GM10847 (cell line): Measurements from ENCODE around the gene EIF3K.

Experiments used
- POLR2A ChIP-seq: IDR thresholded peaks from 2 replicates; pipeline ENCODE4 v1.6.1; 2011; ENCODE audit not compliant: insufficient read length; ENCODE audit errors: extremely low read depth

The EIF3K gene

DNA sequence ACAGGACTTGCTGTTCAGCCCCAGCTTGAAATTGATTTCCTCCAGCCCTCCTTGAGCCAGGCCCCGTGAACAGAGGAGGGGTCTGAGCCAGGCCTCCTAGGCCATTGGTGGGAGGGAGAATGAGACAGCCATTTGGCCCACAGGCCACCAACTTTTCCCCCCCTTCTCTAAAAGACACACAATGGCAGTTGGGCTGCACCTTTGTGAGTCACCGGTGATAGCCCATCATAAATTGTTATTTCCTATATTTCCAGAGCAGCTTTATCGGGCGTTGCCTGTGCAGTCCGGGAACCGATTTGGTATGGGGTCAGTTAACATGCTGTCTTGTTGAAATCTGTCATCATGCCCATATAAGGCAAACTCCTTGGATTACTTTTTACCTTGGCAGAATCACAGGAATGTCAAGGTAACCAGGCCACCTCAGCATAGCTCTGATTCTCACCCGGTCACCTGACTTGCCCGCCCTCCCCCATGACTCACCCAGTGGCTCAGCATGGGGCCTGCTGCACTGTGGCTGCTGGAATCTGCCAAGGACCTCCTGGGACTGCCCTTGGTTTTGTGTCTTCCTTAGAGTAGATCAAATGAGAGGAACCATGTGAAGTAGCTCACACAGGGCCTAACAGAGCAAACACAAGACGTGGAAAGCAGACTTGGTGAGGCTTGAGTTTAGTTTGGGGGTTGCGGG lies 64.5 kb downstream of the EIF3K start:
- TF ChIP-seq POLR2A = no peak

DNA sequence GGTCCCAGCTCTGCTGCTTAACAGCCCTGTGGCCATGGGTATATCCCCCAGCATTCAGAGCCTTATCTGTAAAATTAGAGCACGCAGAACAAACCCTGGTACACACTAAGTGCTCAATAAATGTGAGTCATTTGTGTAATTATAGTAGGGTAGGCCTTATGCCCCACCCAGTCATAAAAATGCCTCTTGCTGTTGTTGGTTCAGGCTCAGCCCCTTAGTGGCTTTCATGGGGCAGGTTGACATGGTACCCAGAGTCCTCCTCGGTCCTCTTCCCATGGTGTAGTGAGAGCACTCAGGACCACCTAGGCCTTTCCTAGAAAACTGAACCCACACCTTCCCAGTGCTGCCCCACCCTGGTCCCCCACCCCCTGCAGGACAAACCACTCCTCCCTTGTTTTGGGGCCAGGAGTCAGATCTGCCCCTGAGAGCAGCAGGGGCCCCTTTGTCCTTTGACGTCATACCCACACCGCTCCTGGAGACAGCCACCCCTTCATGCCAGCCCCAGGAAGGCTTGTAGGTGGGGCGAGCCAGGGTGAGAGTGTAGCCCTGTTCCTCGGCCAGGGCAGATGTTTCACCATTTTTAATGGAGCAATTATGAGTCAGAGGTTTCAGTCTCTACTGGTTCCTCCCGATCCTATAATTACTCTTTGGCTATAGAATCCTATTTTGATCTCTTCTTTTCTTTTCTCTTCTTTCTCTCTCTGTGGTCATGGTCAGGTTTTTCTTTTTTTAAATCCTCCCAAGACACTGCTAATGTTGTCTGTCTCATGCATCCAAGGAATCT lies 65.3 kb downstream of the EIF3K start:
- no peak for TF ChIP-seq POLR2A

DNA sequence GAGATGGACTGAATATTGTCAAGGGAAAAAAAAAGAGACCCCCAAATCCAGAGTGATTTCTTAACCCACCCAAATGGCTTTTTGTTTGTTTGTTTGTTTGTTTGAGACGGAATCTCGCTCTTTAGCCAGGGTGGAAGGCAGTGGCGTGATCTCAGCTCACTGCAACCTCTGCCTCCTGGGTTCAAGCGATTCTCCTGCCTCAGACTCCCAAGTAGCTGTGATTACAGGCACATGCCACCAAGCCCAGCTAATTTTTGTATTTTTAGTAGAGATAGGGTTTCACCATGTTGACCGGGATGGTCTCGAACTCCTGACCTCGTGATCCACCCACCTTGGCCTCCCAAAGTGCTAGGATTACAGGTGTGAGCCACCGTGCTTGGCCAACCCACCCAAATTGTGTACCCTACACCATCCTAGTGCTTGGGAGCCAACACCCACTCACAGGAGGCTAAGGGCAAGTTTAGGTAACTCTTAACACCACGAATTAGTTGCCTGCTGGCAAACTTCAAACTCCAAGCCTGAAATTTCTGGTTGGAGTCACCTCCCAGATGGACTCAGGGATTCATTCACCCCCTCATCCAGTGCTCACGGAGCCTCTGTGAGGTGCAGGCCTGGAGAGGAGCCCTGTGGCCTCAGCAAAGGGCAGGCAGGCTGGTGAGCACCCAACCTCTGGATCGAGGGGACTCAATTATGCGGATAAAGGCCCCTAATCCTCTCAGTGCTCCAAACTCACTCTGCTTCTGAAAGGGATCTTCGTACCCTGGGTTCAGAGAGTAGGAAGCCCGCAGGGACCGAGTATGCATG lies 66.1 kb downstream of the EIF3K start:
- TF ChIP-seq POLR2A = no peak

DNA sequence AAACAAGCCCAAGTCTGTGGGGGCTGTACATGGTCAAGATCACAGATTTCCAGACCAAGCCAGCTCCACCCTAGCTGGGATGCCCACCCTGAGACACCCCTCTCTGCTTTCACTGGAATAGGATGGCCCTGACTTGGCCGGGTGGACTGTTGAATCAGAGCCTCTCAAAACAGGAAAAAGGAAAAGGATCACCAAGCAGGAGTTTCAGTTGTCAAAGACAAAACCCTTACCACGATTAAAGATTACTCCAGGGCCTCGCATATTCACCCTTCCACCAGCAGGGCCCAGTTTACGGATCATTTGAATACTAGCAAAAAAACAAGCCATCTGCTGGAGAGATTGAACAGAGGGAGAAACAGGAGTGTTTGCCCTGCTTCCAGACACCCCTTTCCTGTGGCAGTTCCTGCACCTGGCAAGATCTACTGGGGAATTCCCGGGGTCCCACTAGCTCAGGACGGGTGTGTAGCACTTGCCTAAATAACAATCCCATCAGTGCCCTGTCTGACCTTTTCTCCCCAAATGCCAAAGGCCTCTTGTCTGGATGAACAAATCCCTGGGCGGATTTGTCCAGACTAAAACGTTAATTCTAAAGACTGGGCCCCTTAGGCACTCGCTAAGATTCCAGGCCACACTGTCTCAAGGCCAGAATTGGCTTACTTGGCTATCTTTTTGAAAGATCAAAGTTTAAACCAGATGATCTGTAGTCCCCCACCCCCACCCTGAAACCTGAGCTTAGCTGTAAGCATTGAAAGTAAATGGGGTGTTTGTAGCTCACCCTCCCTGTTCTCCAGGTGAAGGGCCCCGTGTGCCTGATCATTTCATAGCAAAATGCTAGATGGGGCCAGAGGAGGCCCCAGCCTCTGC lies 66.9 kb downstream of the EIF3K start:
- TF ChIP-seq POLR2A = no peak

DNA sequence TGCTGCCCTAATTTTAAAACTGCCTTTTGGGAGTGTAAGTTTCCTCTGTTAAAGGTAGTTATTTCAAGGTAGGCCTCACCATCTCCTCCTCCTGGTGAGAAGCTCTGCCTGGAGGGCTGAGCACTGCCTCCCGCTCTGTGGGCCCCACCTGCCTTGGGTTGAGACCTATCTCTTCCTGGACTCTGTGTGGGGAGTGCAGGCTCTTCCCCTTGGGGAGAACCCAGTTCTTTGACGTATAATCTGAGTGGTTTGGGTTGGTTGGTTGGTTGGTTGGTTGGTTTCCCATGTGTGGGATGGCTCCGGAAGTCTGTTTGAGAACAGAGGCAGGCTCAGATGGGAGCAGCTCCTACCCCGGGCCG lies 67.5 kb downstream of the EIF3K start:
- TF ChIP-seq POLR2A = peak; percentile 21
